DMS53 (cell line): ENCODE measurements around the gene SH3YL1.

Experiments
- DNase-seq: peaks from one replicate; lab custom pipeline; 2025; lab: John Stamatoyannopoulos, UW

Gene SH3YL1

GRCh38 chr2:177733-178132, 86.1 kb downstream of the SH3YL1 start:
- peak; percentile 75 for DNase-seq

GRCh38 chr2:176917-177316, 86.9 kb downstream of the SH3YL1 start:
- DNase-seq: no peak

DNA sequence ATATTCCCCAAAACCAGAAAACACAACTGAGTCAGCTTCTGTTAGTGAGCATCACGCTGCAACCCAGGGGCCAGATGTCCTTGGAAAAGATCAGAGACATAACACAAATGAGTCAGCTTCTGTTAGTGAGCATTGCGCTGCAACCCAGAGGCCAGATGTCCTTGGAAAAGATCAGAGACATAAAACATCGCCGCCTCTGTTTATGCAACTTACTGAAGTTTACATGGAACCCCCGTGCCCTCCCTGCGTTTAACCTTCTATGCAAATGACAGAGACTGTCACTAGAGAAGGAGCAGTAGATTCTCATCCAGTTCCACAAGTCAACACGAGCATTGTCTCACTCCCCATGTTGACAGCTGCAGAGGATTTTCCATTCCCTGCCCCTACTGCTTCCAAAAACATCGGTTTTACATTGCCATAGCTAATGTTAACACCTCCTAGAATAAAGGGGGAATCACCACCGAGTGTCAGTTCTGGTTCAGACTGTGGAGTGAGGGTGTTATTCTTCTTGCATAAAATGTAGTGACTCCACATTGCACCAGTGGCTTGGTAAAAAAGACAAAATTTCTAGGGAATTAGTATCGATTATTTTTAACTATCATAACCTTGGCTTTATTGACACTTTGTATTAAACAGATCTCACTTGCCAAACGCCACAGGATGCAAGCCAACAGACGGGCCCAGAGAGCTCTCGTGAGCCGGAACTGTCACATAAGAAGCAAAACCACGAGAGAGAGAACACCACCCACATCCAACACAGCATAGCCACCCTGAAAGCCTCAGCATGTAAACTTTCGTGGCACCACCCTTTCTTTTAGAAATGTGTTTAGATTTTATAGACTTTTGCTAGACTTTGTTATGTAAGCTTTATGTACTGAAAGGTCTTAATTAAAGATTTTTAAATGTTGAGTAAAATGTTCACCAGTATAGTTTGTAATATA, 87.7 kb downstream of the SH3YL1 start:
- peak; percentile 21 for DNase-seq

GRCh38 chr2:175161-175786, 88.6 kb downstream of the SH3YL1 start:
- no peak for DNase-seq

- DNase-seq: peak; percentile 17
Observed at GRCh38 chr2:172120-172519, 91.7 kb downstream of the SH3YL1 start.

- no peak for DNase-seq
Observed at GRCh38 chr2:169741-170140, 94.1 kb downstream of the SH3YL1 start.
